ENCODE measurements around the gene NOL3.

DNA sequence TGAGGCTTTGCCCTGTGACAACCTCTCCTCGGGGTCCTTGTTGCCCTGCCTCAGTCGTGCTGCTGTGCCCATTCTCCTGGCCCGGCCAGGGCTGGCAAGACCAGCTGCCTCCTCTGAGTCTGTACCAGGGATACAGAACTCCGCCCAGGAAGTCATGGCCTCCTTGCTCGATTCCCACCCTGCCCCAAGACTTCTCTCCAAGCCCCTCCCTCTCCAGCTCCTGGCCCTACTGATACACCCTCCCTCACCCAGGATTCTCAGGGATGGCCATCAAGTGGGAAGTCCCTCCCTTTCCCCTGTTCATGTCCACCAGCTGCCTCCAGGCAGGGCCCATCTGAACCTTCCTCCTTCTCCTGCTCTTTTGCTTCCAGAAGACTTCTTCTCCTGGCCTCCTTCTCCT is 45.4 kb downstream of the NOL3 start:
- TF ChIP-seq, protein P1, sequence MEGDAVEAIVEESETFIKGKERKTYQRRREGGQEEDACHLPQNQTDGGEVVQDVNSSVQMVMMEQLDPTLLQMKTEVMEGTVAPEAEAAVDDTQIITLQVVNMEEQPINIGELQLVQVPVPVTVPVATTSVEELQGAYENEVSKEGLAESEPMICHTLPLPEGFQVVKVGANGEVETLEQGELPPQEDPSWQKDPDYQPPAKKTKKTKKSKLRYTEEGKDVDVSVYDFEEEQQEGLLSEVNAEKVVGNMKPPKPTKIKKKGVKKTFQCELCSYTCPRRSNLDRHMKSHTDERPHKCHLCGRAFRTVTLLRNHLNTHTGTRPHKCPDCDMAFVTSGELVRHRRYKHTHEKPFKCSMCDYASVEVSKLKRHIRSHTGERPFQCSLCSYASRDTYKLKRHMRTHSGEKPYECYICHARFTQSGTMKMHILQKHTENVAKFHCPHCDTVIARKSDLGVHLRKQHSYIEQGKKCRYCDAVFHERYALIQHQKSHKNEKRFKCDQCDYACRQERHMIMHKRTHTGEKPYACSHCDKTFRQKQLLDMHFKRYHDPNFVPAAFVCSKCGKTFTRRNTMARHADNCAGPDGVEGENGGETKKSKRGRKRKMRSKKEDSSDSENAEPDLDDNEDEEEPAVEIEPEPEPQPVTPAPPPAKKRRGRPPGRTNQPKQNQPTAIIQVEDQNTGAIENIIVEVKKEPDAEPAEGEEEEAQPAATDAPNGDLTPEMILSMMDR (IDR thresholded peaks at IDR 0.05): no peak
- no peak for TF ChIP-seq POLR2A (IDR thresholded peaks at IDR 0.05)
- no peak for TF ChIP-seq EP300 (IDR thresholded peaks at IDR 0.05)
- TF ChIP-seq POLR2AphosphoS5 (IDR thresholded peaks at IDR 0.05): no peak

Data from suprapubic skin (tissue), 4 donors.